K562 (cell line): ENCODE data around the gene FOXF2. TPM values are rescaled to one million over a fixed set of nuclear protein-coding genes. Genes with fewer than 3 reads are reported as not detected.

ENCODE experiments used
- ATAC-seq: fragments of 200-7000 bp; cut with Tn5 transposase; 3 replicates; pipeline ENCODE4 v1.9.1; 2020; ENCODE audit warnings: moderate library complexity
- BruUV-seq: library from RNA; stranded (reverse); fragments of 400-500 nt; replicated peaks from 2 replicates; lab custom pipeline; 2021; lab: Mats Ljungman, UMichigan
- CTCF ChIA-PET: fragments of 300-600 bp; formaldehyde crosslinking; extraction: SDS; loops from one replicate; lab custom pipeline; 2021; ENCODE audit warnings: low intra/inter-chr PET ratio; lab: Yijun Ruan, JAX
- POLR2A ChIA-PET: fragments of 300-600, 350-650 bp; sonication (Branson Sonifier 250); formaldehyde crosslinking; extraction: SDS; loops from one replicate; lab custom pipeline; 2021; ENCODE audit warnings: antibody characterized with exemption, inconsistent platforms; lab: Yijun Ruan, JAX
- DNase-seq, 4 experiments: peaks; one replicate each; pipeline versions ENCODE4 v3.0.0 to v3.0.0-alpha.2; 2011 to 2018; ENCODE audit warnings: low spot score in 3 of 4, mixed read lengths in 3 of 4; ENCODE audit errors: extremely low read depth in 1 of 4
- FAIRE-seq: peaks from 2 replicates; lab custom pipeline; 2011; peaks lifted over from hg19 to GRCh38; lab: Jason Lieb, UNC
- H2AFZ ChIP-seq: 2 replicates; pipeline ENCODE4 v1.6.0; 2011; ENCODE audit warnings: low read depth, low read length, control low read depth, inconsistent platforms
- H3K27ac ChIP-seq: fragments of 200-600 bp; 3 replicates; pipeline ENCODE4 v1.8.0; 2011; ENCODE audit warnings: low read depth, mild to moderate bottlenecking, control low read depth, inconsistent platforms, low read length, moderate library complexity, mixed read lengths; ENCODE audit errors: extremely low read depth
- H3K27me3 ChIP-seq, 2 experiments: fragments of 300-600 bp in 1 of 2; 2 replicates in 1 of 2; 3 replicates in 1 of 2; pipeline versions ENCODE4 v1.6.0 to v1.8.0; 2011; ENCODE audit warnings: inconsistent platforms in 2 of 2, low read length in 2 of 2, mild to moderate bottlenecking in 1 of 2, mixed read lengths in 1 of 2, moderate library complexity in 1 of 2; ENCODE audit not compliant: control insufficient read depth in 2 of 2, insufficient read depth in 2 of 2
- H3K36me3 ChIP-seq: fragments of 300-600 bp; 3 replicates; pipeline ENCODE4 v1.8.0; 2011; ENCODE audit warnings: mild to moderate bottlenecking, low read length, inconsistent platforms; ENCODE audit not compliant: control insufficient read depth, insufficient read depth
- H3K4me1 ChIP-seq, 2 experiments: fragments of 200-600 bp in 1 of 2; replicated peaks in 1 of 2; 2 replicates in 1 of 2; 3 replicates in 1 of 2; pipeline versions ENCODE4 v1.5.1 to v1.8.0; 2011; ENCODE audit warnings: inconsistent platforms in 2 of 2, low read length in 2 of 2, mild to moderate bottlenecking in 1 of 2, mixed read lengths in 1 of 2, moderate library complexity in 1 of 2; ENCODE audit not compliant: control insufficient read depth in 2 of 2, insufficient read depth in 2 of 2
- H3K4me2 ChIP-seq: 2 replicates; pipeline ENCODE4 v1.6.1; 2011; ENCODE audit warnings: low read length, control low read depth, inconsistent platforms, mixed read lengths; ENCODE audit not compliant: insufficient read depth
- H3K4me3 ChIP-seq: fragments of 200-600 bp; sonication (generic), shearing (Covaris generic); 2 replicates; pipeline ENCODE4 v1.5.1; 2016; ENCODE audit warnings: control low read depth, inconsistent platforms
- H3K79me2 ChIP-seq: fragments of 200-600 bp; 3 replicates; pipeline ENCODE4 v1.8.0; 2011; ENCODE audit warnings: low read length, inconsistent platforms; ENCODE audit not compliant: control insufficient read depth, insufficient read depth
- H3K9ac ChIP-seq, 2 experiments: 2 replicates each; pipeline versions ENCODE4 v1.6.0 to v1.6.1; 2011; ENCODE audit warnings: low read depth in 2 of 2, low read length in 2 of 2, control low read depth in 1 of 2, inconsistent platforms in 1 of 2, mild to moderate bottlenecking in 1 of 2, mixed read lengths in 1 of 2; ENCODE audit not compliant: insufficient read depth in 1 of 2
- H3K9me1 ChIP-seq: one replicate; pipeline ENCODE4 v1.6.0; 2011; ENCODE audit warnings: inconsistent platforms, mild to moderate bottlenecking, low read length, moderate library complexity; ENCODE audit not compliant: control insufficient read depth, insufficient read depth
- H3K9me3 ChIP-seq: replicated peaks from 2 replicates; pipeline ENCODE4 v1.5.1; 2011; ENCODE audit warnings: low read depth, low read length, inconsistent platforms; ENCODE audit not compliant: control insufficient read depth, insufficient read depth
- H4K20me1 ChIP-seq: replicated peaks from 2 replicates; pipeline ENCODE4 v1.6.1; 2011; ENCODE audit warnings: low read length, inconsistent platforms, mixed read lengths; ENCODE audit not compliant: control insufficient read depth, insufficient read depth
- CTCF ChIP-seq, 3 experiments: IDR thresholded peaks in 2 of 3; conservative IDR thresholded peaks in 1 of 3; 2 replicates each; pipeline ENCODE4 v1.5.1; 2011 to 2012; ENCODE audit warnings: low read length in 3 of 3, mild to moderate bottlenecking in 3 of 3, control low read depth in 2 of 3, improper control_type of control experiment in 1 of 3, inconsistent platforms in 1 of 3, low read depth in 1 of 3, mixed read lengths in 1 of 3, moderate library complexity in 1 of 3; ENCODE audit not compliant: insufficient read depth in 2 of 3
- E2F6 ChIP-seq, 2 experiments: IDR thresholded peaks; 2 replicates each; pipeline ENCODE4 v1.6.1; 2011; ENCODE audit warnings: borderline replicate concordance in 1 of 2, control low read depth in 1 of 2, low read depth in 1 of 2, low read length in 1 of 2, mild to moderate bottlenecking in 1 of 2, mixed read lengths in 1 of 2, moderate library complexity in 1 of 2; ENCODE audit not compliant: insufficient read depth in 1 of 2, insufficient read length in 1 of 2, poor library complexity in 1 of 2, severe bottlenecking in 1 of 2; ENCODE audit errors: extremely low read depth in 1 of 2
- FOXK2 ChIP-seq, 2 experiments: fragments of 450-650 bp; IDR thresholded peaks in 1 of 2; conservative IDR thresholded peaks in 1 of 2; 2 replicates each; pipeline ENCODE4 v1.6.1; 2016; ENCODE audit warnings: low read depth in 2 of 2, mild to moderate bottlenecking in 1 of 2
- GTF2F1 ChIP-seq: IDR thresholded peaks from 2 replicates; pipeline ENCODE4 v1.6.1; 2011; ENCODE audit warnings: low read depth, low read length, improper control_type of control experiment
- HMGXB4 ChIP-seq: sonication (generic); formaldehyde crosslinking; IDR thresholded peaks from 2 replicates; pipeline ENCODE4 v1.8.1; 2023; ENCODE audit warnings: mild to moderate bottlenecking, missing genetic modification reagents
- KDM2B ChIP-seq: fragments of 250-450 bp; sonication (Bioruptor Pico); IDR thresholded peaks from 2 replicates; pipeline ENCODE4 v1.8.0; 2021; ENCODE audit warnings: mild to moderate bottlenecking, moderate library complexity
- OTX1 ChIP-seq: fragments of 450-650 bp; formaldehyde crosslinking; IDR thresholded peaks from 2 replicates; pipeline ENCODE4 v1.4.0; 2022; ENCODE audit warnings: mild to moderate bottlenecking
- ZC3H8 ChIP-seq: fragments of 450-650 bp; IDR thresholded peaks from 2 replicates; pipeline ENCODE4 v1.6.1; 2017
- ZNF224 ChIP-seq: sonication (generic); formaldehyde crosslinking; IDR thresholded peaks from 2 replicates; pipeline ENCODE4 v1.8.0; 2022; ENCODE audit warnings: mild to moderate bottlenecking, missing genetic modification reagents
- ZNF609 ChIP-seq: sonication (generic); formaldehyde crosslinking; IDR thresholded peaks from 2 replicates; pipeline ENCODE4 v1.8.1; 2023; ENCODE audit warnings: missing genetic modification reagents, mild to moderate bottlenecking, borderline replicate concordance
- WGBS: fragments of 100-300 bp; shearing (Covaris generic); methylation state at CpG from one replicate; pipeline ENCODE4 v1.1.6; 2016; ENCODE audit warnings: low coverage, mixed read lengths; ENCODE audit not compliant: insufficient coverage; ENCODE audit errors: missing lambda C conversion rate; 5-methylcytosine and 5-hydroxymethylcytosine counted together
- in situ Hi-C: fragments of 300-500 bp; cut with MboI; formaldehyde crosslinking; loops from 4 replicates; pipeline ENCODE4 v1.15.0; 2018; ENCODE audit warnings: inconsistent platforms, mixed read lengths
- intact Hi-C: fragments of 100-400 bp; cut with micrococcal nuclease; formaldehyde crosslinking; loops from 2 replicates; pipeline ENCODE4 v1.14.2; 2022
- polyA plus RNA-seq, 8 experiments: library from polyadenylated mRNA; depleted of rRNA in 4 of 8; stranded (reverse) in 5 of 8; unstranded in 3 of 8; fragments of >200 nt; fragmentation: Nextera tagmentation in 2 of 8; fragmentation: Illumina TruSeq in 1 of 8; extraction: Ambion mirVana in 2 of 8; extraction: Trizol in 1 of 8; gene quantifications; 2 replicates each; pipeline versions ENCODE4 v1.2.1 to v1.2.3, GENCODE V29; 2011 to 2014; ENCODE audit warnings: inconsistent platforms in 1 of 8, missing spikeins in 1 of 8
- total RNA-seq, 7 experiments: library from RNA; depleted of rRNA in 6 of 7; stranded (reverse); fragments of >200 nt in 6 of 7; fragmentation: Illumina TruSeq in 2 of 7; extraction: Trizol in 2 of 7; gene quantifications; 2 replicates each; pipeline versions ENCODE4 v1.2.1 to v1.2.3, GENCODE V29; 2011 to 2021; ENCODE audit warnings: low replicate concordance in 1 of 7

Gene FOXF2
- total and polyA plus RNA-seq, 9 of the 15 experiments (the other 6 are each of a cell fraction or from before 2014, with no cell fraction given) = not detected

- TF ChIP-seq CTCF (IDR thresholded peaks at IDR 0.05 in 2 of 3, conservative IDR thresholded peaks at IDR 0.05 in 1 of 3; ENCODE audit: insufficient read depth in 2 of 3, low read depth in 1 of 3, low read length in 3 of 3) (peak; percentile 59 to 74 (median 61)), OTX1 (CRISPR knock-in tag) (no peak), KDM2B (CRISPR knock-in tag) (no peak), ZC3H8 (no peak)
- TF ChIP-seq, all 486 proteins: peak for 3
Measured at GRCh38 chr6:1424306-1424927, 35.0 kb downstream of the FOXF2 start (continued).

- CTCF ChIA-PET = no interaction called here
- Histone ChIP-seq H2AFZ (no peak overlapping the region), H3K4me1 (no peaks in the 10 kb centered on the region; a peak in 1 of 5 replicates), H3K9ac (no peak overlapping the region), H3K9me3 (no peaks in the 10 kb centered on the region), H3K36me3 (no peaks in the 10 kb centered on the region), H3K79me2 (no peaks in the 10 kb centered on the region), H3K9me1 (no peaks in the 10 kb centered on the region), H3K4me2 (no peak overlapping the region), H3K4me3 (no peak overlapping the region), H3K27me3 (peaks cover 7 to 19% of the 10 kb centered on the region in 2 experiments; a peak in 3 of 5 replicates), H4K20me1 (no peaks in the 10 kb centered on the region), H3K27ac (no peak overlapping the region)
- ATAC-seq (no peak), DNase-seq (no peak), FAIRE-seq (no peak)
- intact Hi-C loops (no loop called here), in situ Hi-C loops (no loop called here)
- WGBS = 3% methylated on average over 10 of the region's 10 CpGs
- POLR2A ChIA-PET = no interaction called here
- no TSS peak for BruUV-seq
- TF ChIP-seq FOXK2 (conservative IDR thresholded peaks at IDR 0.05 in 1 of 2, IDR thresholded peaks at IDR 0.05 in 1 of 2; ENCODE audit: low read depth in 2 of 2) (no peak), GTF2F1 (no peak), ZNF224 (CRISPR knock-in tag) (no peak), ZNF609 (CRISPR knock-in tag) (no peak), E2F6 (IDR thresholded peaks at IDR 0.05; ENCODE audit: borderline replicate concordance in 1 of 2, extremely low read depth in 1 of 2, insufficient read depth in 1 of 2, insufficient read length in 1 of 2, low read depth in 1 of 2, low read length in 1 of 2, poor library complexity in 1 of 2, severe bottlenecking in 1 of 2) (no peak), HMGXB4 (no peak)
Measured at GRCh38 chr6:1426416-1426815, 37.0 kb downstream of the FOXF2 start.
